ENCODE data around the gene POLA2. TPM values are rescaled to one million over a fixed set of nuclear protein-coding genes. Genes with fewer than 3 reads are reported as not detected.

The POLA2 gene
- total RNA-seq, 1 donor from 2014 or later = 5.9 TPM

GRCh38 chr11:65254724-65255123 is 7.0 kb upstream of the POLA2 start:
- peaks cover 7% of the 10 kb centered on the region for H3K27me3 Mint-ChIP-seq (ENCODE audit: unreplicated experiment)
- H3K4me3 Mint-ChIP-seq (ENCODE audit: unreplicated experiment) = no peak overlapping the region
- TF ChIP-seq CTCF (IDR thresholded peaks at IDR 0.05) = no peak
- H3K4me1 Mint-ChIP-seq (ENCODE audit: unreplicated experiment) = peaks cover 5% of the 10 kb centered on the region
- DNase-seq (ENCODE audit: extremely low spot score, unreplicated experiment) = no peak
- H3K9me3 Mint-ChIP-seq (ENCODE audit: unreplicated experiment) = no peaks in the 10 kb centered on the region
- H3K36me3 Mint-ChIP-seq (ENCODE audit: unreplicated experiment) = no peaks in the 10 kb centered on the region
- no peak overlapping the region for H3K27ac Mint-ChIP-seq (ENCODE audit: unreplicated experiment)

- Mint-ChIP-seq H3K4me1 (ENCODE audit: unreplicated experiment) (peaks cover 17% of the 10 kb centered on the region), H3K4me3 (ENCODE audit: unreplicated experiment) (no peak overlapping the region), H3K27ac (ENCODE audit: unreplicated experiment) (no peak overlapping the region), H3K9me3 (ENCODE audit: unreplicated experiment) (no peaks in the 10 kb centered on the region), H3K36me3 (ENCODE audit: unreplicated experiment) (no peaks in the 10 kb centered on the region), H3K27me3 (ENCODE audit: unreplicated experiment) (peaks cover 5% of the 10 kb centered on the region)
- TF ChIP-seq CTCF (IDR thresholded peaks at IDR 0.05) = no peak
- no peak for DNase-seq (ENCODE audit: extremely low spot score, unreplicated experiment)
Measured at GRCh38 chr11:65258988-65259387, 2.8 kb upstream of the POLA2 start.

GRCh38 chr11:65260302-65260701 is 1.5 kb upstream of the POLA2 start:
- no peak for DNase-seq (ENCODE audit: extremely low spot score, unreplicated experiment)
- no peaks in the 10 kb centered on the region for H3K36me3 Mint-ChIP-seq (ENCODE audit: unreplicated experiment)
- no peak overlapping the region for H3K27ac Mint-ChIP-seq (ENCODE audit: unreplicated experiment)
- no peak overlapping the region for H3K4me3 Mint-ChIP-seq (ENCODE audit: unreplicated experiment)
- H3K27me3 Mint-ChIP-seq (ENCODE audit: unreplicated experiment) = peaks cover under 1% of the 10 kb centered on the region
- H3K9me3 Mint-ChIP-seq (ENCODE audit: unreplicated experiment) = no peaks in the 10 kb centered on the region
- peaks cover 21% of the 10 kb centered on the region for H3K4me1 Mint-ChIP-seq (ENCODE audit: unreplicated experiment)
- TF ChIP-seq CTCF (IDR thresholded peaks at IDR 0.05) = no peak

- Mint-ChIP-seq H3K4me1 (ENCODE audit: unreplicated experiment) (peaks cover 21% of the 10 kb centered on the region), H3K27me3 (ENCODE audit: unreplicated experiment) (no peaks in the 10 kb centered on the region), H3K36me3 (ENCODE audit: unreplicated experiment) (no peaks in the 10 kb centered on the region), H3K4me3 (ENCODE audit: unreplicated experiment) (peak overlapping the region; percentile 82), H3K27ac (ENCODE audit: unreplicated experiment) (peak overlapping the region; percentile 75), H3K9me3 (ENCODE audit: unreplicated experiment) (no peaks in the 10 kb centered on the region)
- TF ChIP-seq CTCF (IDR thresholded peaks at IDR 0.05) = no peak
- no peak for DNase-seq (ENCODE audit: extremely low spot score, unreplicated experiment)
Measured at GRCh38 chr11:65260756-65261590, 789 bp upstream of the POLA2 start.

GRCh38 chr11:65262381-65262680 is 569 bp downstream of the POLA2 start:
- H3K36me3 Mint-ChIP-seq (ENCODE audit: unreplicated experiment) = no peaks in the 10 kb centered on the region
- H3K27ac Mint-ChIP-seq (ENCODE audit: unreplicated experiment) = peak overlapping the region; percentile 71
- H3K27me3 Mint-ChIP-seq (ENCODE audit: unreplicated experiment) = no peaks in the 10 kb centered on the region
- no peak for TF ChIP-seq CTCF (IDR thresholded peaks at IDR 0.05)
- no peak for DNase-seq (ENCODE audit: extremely low spot score, unreplicated experiment)
- peak overlapping the region; percentile 82 for H3K4me3 Mint-ChIP-seq (ENCODE audit: unreplicated experiment)
- no peaks in the 10 kb centered on the region for H3K9me3 Mint-ChIP-seq (ENCODE audit: unreplicated experiment)
- peaks cover 21% of the 10 kb centered on the region for H3K4me1 Mint-ChIP-seq (ENCODE audit: unreplicated experiment)

Measured in osteocyte (in vitro differentiated cells).